ENCODE measurements around the gene GIGYF2.

GIGYF2 gene

DNA sequence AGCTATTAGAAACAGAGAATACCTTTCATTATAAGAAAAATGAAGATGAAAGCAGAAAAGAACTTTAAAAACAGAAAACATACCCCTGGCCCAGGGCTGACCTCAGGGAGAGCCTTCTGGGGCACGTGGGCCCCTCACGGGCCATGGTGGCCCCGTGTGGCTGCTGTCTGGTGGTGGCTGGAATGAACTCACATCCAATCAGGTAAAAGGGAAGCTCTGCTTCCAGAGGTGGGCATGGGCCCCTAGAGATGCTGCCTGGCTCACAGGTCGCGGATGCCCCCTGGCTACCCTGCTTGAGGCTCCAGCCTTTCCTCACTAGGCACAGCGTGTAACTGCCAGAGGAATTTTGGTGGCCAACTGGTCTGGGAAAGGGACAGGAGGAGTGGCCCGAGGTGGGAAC lies 189.5 kb downstream of the GIGYF2 start:
- TF ChIP-seq, protein P1, sequence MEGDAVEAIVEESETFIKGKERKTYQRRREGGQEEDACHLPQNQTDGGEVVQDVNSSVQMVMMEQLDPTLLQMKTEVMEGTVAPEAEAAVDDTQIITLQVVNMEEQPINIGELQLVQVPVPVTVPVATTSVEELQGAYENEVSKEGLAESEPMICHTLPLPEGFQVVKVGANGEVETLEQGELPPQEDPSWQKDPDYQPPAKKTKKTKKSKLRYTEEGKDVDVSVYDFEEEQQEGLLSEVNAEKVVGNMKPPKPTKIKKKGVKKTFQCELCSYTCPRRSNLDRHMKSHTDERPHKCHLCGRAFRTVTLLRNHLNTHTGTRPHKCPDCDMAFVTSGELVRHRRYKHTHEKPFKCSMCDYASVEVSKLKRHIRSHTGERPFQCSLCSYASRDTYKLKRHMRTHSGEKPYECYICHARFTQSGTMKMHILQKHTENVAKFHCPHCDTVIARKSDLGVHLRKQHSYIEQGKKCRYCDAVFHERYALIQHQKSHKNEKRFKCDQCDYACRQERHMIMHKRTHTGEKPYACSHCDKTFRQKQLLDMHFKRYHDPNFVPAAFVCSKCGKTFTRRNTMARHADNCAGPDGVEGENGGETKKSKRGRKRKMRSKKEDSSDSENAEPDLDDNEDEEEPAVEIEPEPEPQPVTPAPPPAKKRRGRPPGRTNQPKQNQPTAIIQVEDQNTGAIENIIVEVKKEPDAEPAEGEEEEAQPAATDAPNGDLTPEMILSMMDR (IDR thresholded peaks at IDR 0.05; ENCODE audit: insufficient read depth, missing control alignments), result no peak
- DNase-seq (ENCODE audit: insufficient read length, low spot score), result no peak
- no peak for FAIRE-seq

DNA sequence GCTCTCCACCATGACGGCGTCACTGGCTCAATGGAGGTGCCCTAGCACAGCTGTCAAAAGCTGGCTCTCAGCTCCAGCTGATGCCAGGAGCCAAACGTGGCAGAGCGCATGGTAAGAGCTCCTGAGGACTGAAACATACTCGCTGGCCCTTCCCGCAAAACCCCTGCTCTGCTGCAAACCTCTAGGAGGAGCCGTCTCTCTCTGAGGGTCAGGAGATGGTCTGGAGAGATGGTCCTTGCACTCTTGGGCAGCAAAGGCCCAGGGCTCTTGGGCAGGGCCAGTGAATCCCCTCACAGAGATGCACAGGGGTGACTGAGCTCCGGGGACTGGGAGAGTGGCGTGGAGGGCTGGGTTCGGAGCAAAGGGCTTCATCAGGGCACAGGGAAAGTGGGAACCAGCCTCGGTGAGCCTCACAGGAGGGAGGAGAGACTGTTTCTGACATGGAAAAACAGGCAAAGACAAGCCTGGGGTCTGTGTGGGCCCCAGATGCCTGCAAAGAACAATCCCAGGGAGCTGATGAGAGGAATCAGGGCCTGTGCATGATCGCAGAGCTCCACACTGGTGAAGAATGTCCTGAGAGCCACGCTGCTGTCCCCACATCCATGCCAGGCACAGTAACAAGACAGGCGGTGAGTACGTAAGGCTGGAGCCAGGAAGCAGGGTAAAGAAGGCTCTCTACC lies 190.2 kb downstream of the GIGYF2 start:
- DNase-seq (ENCODE audit: insufficient read length, low spot score), result no peak
- TF ChIP-seq, protein P1 (IDR thresholded peaks at IDR 0.05; ENCODE audit: insufficient read depth, missing control alignments), result no peak
- no peak for FAIRE-seq

DNA sequence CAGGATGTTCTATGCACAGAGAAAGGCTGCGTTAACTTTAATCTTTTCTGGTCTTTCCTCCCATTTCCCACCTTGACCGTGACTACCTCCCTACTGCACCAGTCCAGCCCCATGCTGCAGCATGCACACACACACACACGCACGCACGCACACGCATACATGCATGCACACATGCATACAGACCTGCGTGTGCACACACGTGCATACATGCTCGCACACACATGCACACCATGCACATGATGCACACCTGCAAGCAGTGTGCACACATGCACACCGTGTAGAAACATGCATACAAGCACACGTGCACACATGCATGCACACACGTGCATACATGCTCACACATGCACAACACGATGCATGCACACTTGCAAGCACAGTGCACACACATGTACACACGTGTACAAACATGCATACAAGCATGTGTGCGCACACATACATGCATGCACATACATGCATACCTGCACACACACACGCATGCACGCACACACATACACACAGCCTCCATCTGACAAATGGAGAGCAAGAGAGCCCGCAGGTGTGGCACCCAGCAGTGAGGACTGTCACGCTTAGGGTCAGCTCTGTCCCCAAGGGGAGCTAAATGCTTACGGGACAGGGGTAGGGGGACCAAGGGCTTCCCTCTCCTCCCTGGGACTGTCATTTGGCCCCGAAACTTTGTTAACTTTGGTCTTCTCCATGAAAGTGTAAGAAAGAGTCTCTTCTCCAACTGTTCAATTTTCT lies 191.1 kb downstream of the GIGYF2 start:
- no peak for DNase-seq (ENCODE audit: insufficient read length, low spot score)
- TF ChIP-seq, protein P1 (IDR thresholded peaks at IDR 0.05; ENCODE audit: insufficient read depth, missing control alignments), result no peak
- no peak for FAIRE-seq

DNA sequence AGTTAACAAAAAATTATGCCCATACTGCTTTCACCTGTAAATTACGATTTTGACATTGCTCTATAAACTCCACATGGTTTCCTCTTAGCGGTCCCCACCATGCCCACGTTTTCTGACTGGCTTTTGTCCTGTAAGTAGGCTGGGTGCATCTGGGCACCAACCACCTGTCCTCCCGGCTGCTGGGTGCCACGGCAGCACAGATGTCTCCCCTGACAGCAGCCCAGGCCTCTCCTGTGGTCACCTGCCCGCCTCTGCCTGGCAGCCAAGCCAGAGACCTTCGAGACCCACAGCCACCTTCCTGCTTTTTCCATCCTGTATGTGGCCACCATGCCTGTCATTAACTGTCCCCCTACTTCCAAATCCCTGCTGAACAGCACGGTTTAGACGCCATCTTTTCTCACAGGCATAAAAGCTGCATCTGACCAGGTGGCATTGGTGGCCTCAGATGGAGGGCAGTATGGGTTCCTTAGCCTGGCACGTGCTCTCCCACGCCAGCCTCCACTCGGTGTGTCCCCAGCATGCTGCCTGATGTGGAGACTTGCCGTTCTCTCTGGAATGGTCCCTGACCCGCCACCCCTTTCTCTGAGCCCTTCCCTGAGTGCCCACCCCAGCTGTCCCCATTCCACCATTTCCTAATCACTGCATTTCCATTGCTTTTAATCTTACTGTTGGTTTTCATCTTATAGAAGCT lies 191.9 kb downstream of the GIGYF2 start:
- TF ChIP-seq, protein P1 (IDR thresholded peaks at IDR 0.05; ENCODE audit: insufficient read depth, missing control alignments), result no peak
- FAIRE-seq (no peak), DNase-seq (ENCODE audit: insufficient read length, low spot score) (no peak)

DNA sequence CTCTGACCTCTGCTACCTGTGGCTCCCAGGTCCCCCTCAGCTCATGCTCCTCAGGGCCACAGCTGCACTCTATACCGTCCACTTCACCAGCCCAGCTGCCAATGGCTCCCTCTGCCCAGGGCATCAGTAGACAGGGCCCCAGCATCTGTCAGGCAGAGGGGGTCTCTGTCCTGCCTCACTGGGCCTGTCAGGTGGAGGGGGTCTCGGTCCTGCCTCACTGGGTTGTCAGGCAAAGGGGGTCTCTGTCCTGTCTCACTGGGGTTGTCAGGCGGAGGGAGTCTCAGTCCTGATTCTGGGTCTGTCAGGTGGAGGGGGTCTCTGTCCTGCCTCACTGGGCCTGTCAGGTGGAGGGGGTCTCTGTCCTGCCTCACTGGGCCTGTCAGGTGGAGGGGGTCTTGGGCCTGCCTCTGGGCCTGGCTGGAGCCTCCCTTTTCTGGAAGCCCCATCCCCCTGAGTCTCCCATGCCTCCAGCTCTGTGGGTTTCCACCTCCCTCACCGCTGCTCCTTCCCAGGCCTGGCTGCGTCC lies 192.8 kb downstream of the GIGYF2 start:
- TF ChIP-seq, protein P1 (IDR thresholded peaks at IDR 0.05; ENCODE audit: insufficient read depth, missing control alignments), result no peak
- FAIRE-seq (no peak), DNase-seq (ENCODE audit: insufficient read length, low spot score) (no peak)

DNA sequence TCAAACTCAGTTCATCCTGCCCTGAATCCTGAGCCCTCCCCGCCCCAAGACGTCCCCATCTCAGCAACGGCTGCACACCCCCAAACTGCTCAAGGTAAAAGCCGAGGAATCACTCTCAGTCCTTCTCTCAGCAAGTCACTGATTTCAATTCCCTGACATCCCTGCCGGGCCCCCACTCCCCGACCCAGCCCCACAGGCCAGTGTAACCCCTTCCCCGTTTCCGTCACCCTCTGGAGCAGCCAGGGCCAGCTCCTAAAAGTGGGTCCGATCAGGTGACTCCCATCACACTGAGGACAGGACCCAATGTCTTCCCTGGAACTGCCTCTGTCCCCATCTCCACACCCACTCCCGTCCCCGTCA lies 193.4 kb downstream of the GIGYF2 start:
- FAIRE-seq, result no peak
- TF ChIP-seq, protein P1 (IDR thresholded peaks at IDR 0.05; ENCODE audit: insufficient read depth, missing control alignments), result no peak

More for the DNA sequence above, 193.4 kb downstream of the GIGYF2 start:
- no peak for DNase-seq (ENCODE audit: insufficient read length, low spot score)

Measured in D721Med (cell line).